ENCODE data around the gene TAF1.

- TF ChIP-seq, protein P1, sequence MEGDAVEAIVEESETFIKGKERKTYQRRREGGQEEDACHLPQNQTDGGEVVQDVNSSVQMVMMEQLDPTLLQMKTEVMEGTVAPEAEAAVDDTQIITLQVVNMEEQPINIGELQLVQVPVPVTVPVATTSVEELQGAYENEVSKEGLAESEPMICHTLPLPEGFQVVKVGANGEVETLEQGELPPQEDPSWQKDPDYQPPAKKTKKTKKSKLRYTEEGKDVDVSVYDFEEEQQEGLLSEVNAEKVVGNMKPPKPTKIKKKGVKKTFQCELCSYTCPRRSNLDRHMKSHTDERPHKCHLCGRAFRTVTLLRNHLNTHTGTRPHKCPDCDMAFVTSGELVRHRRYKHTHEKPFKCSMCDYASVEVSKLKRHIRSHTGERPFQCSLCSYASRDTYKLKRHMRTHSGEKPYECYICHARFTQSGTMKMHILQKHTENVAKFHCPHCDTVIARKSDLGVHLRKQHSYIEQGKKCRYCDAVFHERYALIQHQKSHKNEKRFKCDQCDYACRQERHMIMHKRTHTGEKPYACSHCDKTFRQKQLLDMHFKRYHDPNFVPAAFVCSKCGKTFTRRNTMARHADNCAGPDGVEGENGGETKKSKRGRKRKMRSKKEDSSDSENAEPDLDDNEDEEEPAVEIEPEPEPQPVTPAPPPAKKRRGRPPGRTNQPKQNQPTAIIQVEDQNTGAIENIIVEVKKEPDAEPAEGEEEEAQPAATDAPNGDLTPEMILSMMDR (IDR thresholded peaks at IDR 0.05; ENCODE audit: extremely low read depth in 1 of 2, insufficient read depth in 1 of 2, low read depth in 1 of 2, low read length in 2 of 2): no peak
- no peak for TF ChIP-seq EZH2 (IDR thresholded peaks at IDR 0.05; ENCODE audit: borderline replicate concordance, low read depth, low read length, severe bottlenecking)
- TF ChIP-seq POLR2A (IDR thresholded peaks at IDR 0.05; ENCODE audit: low read depth, low read length): no peak
These were observed 130.3 kb downstream of the TAF1 start for GRCh38 chrX:71496476-71496875.
